ENCODE data around the gene NAT16. TPM values are rescaled to one million over a fixed set of nuclear protein-coding genes. Genes with fewer than 3 reads are reported as not detected.

NAT16 gene
- total RNA-seq (2011; cell fraction: chromatin; rRNA removed; ENCODE audit: low replicate concordance): not detected in 2 replicates
- not detected in 2 replicates for total RNA-seq (2011; cell fraction: nucleolus; rRNA removed)
- total RNA-seq (2011; cell fraction: nucleoplasm; rRNA removed): not detected in 2 replicates
- not detected in 2 replicates for total RNA-seq (2014; rRNA removed)
- not detected in 2 replicates for total RNA-seq (2014; rRNA removed; fragmentation: Illumina TruSeq; extraction: Trizol)
- not detected in 2 replicates for total RNA-seq (2015; rRNA removed; fragmentation: Illumina TruSeq; extraction: Trizol)
- not detected in 2 replicates for total RNA-seq (2021)
- polyA plus RNA-seq (2011; rRNA removed): not detected in 2 replicates
- not detected in 2 replicates for polyA plus RNA-seq (2011; cell fraction: cytosol; rRNA removed)
- polyA plus RNA-seq (2011; cell fraction: nucleus; rRNA removed): 0.07 TPM in 1 of 2 replicates, not detected in the other
- polyA plus RNA-seq (2012): 0.07 and 0.08 TPM in 2 replicates
- not detected in 2 replicates for polyA plus RNA-seq (2014; fragmentation: Illumina TruSeq; extraction: Trizol)
- under 1 TPM in 1 of 2 experiments, not detected in 1; 0.04 TPM for polyA plus RNA-seq (2014; fragmentation: Nextera tagmentation; extraction: Ambion mirVana)
- not detected in 2 replicates for polyA plus RNA-seq (2014; rRNA removed)
- polyA minus RNA-seq (2011; rRNA and poly(A)+ RNA removed): not detected in 2 replicates
- polyA minus RNA-seq (2011; cell fraction: cytosol; rRNA and poly(A)+ RNA removed): not detected in 2 replicates
- not detected in 2 replicates for polyA minus RNA-seq (2011; cell fraction: nucleus; rRNA and poly(A)+ RNA removed)
- percentile 17 among the genes with signal in this experiment for Bru-seq, nascent RNA
- BruChase-seq, experiment 1, labeled RNA remaining after a 2-hour chase: not detected
- BruChase-seq, experiment 2, labeled RNA remaining after a 6-hour chase: not detected
- long read RNA-seq, experiment 1: 0 reads
- long read RNA-seq, experiment 2: 0 reads
- long read RNA-seq, experiment 3: 0 reads

DNA sequence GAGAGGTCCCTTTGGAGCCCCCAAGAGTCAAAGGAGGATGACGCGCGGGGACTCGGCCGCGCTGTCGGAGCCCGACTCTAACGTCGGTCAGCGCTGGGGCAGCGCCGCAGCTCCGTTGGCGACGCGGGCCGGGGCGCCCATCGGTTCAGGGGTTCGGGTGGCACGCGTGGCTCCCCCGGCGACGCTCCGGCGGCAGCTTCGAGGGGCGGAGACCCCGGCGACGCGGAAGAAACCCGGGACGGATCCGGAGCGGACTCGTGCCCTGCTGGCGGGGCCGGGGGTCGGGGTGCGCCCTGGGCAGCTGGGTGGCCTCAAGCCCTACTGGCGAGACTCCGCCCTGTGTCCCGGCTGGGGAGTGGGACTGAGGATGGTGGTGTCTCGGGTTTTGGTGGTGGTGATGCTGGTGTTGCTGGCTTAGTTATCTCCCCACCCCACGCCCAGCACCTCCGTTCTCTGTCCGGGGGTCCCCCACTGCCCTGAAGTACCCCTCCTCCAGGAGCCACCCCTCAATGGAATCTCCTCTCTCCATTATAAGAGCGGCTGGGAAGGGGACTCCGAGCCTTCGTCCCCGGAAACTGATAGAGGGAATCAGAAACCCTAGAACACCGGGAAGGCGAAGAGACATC lies at the start of gene NAT16:
Gene NAT16 (minus strand): TSS at position 164 of the 626 bp plus-strand sequence. CDS start 5,486 bp downstream, outside the sequence.
- no peaks in the 10 kb centered on the region for H3K79me2 ChIP-seq (ENCODE audit: control insufficient read depth, insufficient read depth, low read length)
- no peak within 1 kb of the TSS for H3K27ac ChIP-seq (ENCODE audit: extremely low read depth, low read depth, low read length)
- H2AFZ ChIP-seq (ENCODE audit: low read depth, low read length): no peak within 1 kb of the TSS
- H4K20me1 ChIP-seq (replicated peaks; ENCODE audit: control insufficient read depth, insufficient read depth, low read length): no peaks in the 10 kb centered on the region
- H3K4me3 ChIP-seq: no peak within 1 kb of the TSS
- WGBS (ENCODE audit: insufficient coverage, low coverage, missing lambda C conversion rate): 38% methylated on average over 47 of the region's 56 CpGs
- DNase-seq (ENCODE audit: extremely low read depth in 1 of 4, low spot score in 3 of 4) (peak in 1 of 4 experiments; percentile 18), FAIRE-seq (no peak), ATAC-seq (no peak)
- H3K9me3 ChIP-seq (replicated peaks; ENCODE audit: control insufficient read depth, insufficient read depth, low read depth, low read length): no peaks in the 10 kb centered on the region
- intact Hi-C loops (cut with micrococcal nuclease): no loop called here
- peaks cover 4 to 16% of the 10 kb centered on the region in 2 experiments; a peak in 3 of 5 replicates for H3K4me1 ChIP-seq (replicated peaks in 1 of 2; ENCODE audit: control insufficient read depth in 2 of 2, insufficient read depth in 2 of 2, low read length in 2 of 2)
- no peaks in the 10 kb centered on the region for H3K36me3 ChIP-seq (ENCODE audit: control insufficient read depth, insufficient read depth, low read length)
- in situ Hi-C loops (cut with MboI): no loop called here
- H3K9ac ChIP-seq (ENCODE audit: insufficient read depth in 1 of 2, low read depth in 2 of 2, low read length in 2 of 2): peak within 1 kb of the TSS in 1 of 2 experiments; percentile 69; a peak in 2 of 4 replicates
- no peak within 1 kb of the TSS for H3K4me2 ChIP-seq (ENCODE audit: insufficient read depth, low read length)
- CTCF ChIA-PET (ENCODE audit: low intra/inter-chr PET ratio): no interaction called here
- POLR2A ChIA-PET: no interaction called here
- TF ChIP-seq CBX2 (IDR thresholded peaks at IDR 0.05; ENCODE audit: insufficient read depth, low read length, poor library complexity, severe bottlenecking) (no peak), ZNF316 (IDR thresholded peaks at IDR 0.05) (no peak), ZNF431 (CRISPR knock-in tag; IDR thresholded peaks at IDR 0.05) (no peak), ZNF707 (CRISPR knock-in tag; conservative IDR thresholded peaks at IDR 0.05) (no peak), SMARCA4 (IDR thresholded peaks at IDR 0.05) (no peak), HNRNPL (IDR thresholded peaks at IDR 0.05; ENCODE audit: low read depth, low read length) (peak; percentile 63; the same call in 1 of the 2 replicates), ZBTB7A (IDR thresholded peaks at IDR 0.05; ENCODE audit: borderline replicate concordance, control insufficient read depth, low read depth, low read length) (peak; percentile 15; the same call in 1 of the 2 replicates), SRSF7 (optimal IDR thresholded peaks at IDR 0.05; ENCODE audit: low read depth, low read length) (no peak), ZNF212 (CRISPR knock-in tag; IDR thresholded peaks at IDR 0.05) (no peak), ZNF274 (IDR thresholded peaks at IDR 0.05; ENCODE audit: borderline replicate concordance, low read depth, low read length) (no peak), ZNF354B (CRISPR knock-in tag; IDR thresholded peaks at IDR 0.05) (no peak)
- TF ChIP-seq, protein P1, sequence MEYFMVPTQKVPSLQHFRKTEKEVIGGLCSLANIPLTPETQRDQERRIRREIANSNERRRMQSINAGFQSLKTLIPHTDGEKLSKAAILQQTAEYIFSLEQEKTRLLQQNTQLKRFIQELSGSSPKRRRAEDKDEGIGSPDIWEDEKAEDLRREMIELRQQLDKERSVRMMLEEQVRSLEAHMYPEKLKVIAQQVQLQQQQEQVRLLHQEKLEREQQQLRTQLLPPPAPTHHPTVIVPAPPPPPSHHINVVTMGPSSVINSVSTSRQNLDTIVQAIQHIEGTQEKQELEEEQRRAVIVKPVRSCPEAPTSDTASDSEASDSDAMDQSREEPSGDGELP (CRISPR knock-in tag; IDR thresholded peaks at IDR 0.05; ENCODE audit: borderline replicate concordance): no peak
- TF ChIP-seq, protein P2, sequence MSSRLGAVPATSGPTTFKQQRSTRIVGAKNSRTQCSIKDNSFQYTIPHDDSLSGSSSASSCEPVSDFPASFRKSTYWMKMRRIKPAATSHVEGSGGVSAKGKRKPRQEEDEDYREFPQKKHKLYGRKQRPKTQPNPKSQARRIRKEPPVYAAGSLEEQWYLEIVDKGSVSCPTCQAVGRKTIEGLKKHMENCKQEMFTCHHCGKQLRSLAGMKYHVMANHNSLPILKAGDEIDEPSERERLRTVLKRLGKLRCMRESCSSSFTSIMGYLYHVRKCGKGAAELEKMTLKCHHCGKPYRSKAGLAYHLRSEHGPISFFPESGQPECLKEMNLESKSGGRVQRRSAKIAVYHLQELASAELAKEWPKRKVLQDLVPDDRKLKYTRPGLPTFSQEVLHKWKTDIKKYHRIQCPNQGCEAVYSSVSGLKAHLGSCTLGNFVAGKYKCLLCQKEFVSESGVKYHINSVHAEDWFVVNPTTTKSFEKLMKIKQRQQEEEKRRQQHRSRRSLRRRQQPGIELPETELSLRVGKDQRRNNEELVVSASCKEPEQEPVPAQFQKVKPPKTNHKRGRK (tag; IDR thresholded peaks at IDR 0.05): no peak
- no TSS peak for BruUV-seq (replicated peaks)
- H3K9me1 ChIP-seq (ENCODE audit: control insufficient read depth, insufficient read depth, low read length): no peaks in the 10 kb centered on the region
- H3K27me3 ChIP-seq (ENCODE audit: control insufficient read depth in 2 of 2, insufficient read depth in 2 of 2, low read length in 2 of 2): peaks cover 22 to 24% of the 10 kb centered on the region in 2 experiments; a peak in 4 of 5 replicates
